Measurements from ENCODE around the gene PTPRU. TPM values are rescaled to one million over a fixed set of nuclear protein-coding genes. Genes with fewer than 3 reads are reported as not detected.

Gene PTPRU
- total RNA-seq, 1 donor from 2014 or later = 19.0 TPM

- Mint-ChIP-seq H3K9me3 (ENCODE audit: unreplicated experiment) (no peaks in the 10 kb centered on the region), H3K36me3 (ENCODE audit: low read depth, unreplicated experiment) (peaks cover 10% of the 10 kb centered on the region), H3K4me1 (ENCODE audit: unreplicated experiment) (no peaks in the 10 kb centered on the region), H3K27ac (ENCODE audit: unreplicated experiment) (no peak overlapping the region), H3K4me3 (ENCODE audit: unreplicated experiment) (no peak overlapping the region), H3K27me3 (ENCODE audit: unreplicated experiment) (peaks cover 10% of the 10 kb centered on the region)
- TF ChIP-seq, protein P1, sequence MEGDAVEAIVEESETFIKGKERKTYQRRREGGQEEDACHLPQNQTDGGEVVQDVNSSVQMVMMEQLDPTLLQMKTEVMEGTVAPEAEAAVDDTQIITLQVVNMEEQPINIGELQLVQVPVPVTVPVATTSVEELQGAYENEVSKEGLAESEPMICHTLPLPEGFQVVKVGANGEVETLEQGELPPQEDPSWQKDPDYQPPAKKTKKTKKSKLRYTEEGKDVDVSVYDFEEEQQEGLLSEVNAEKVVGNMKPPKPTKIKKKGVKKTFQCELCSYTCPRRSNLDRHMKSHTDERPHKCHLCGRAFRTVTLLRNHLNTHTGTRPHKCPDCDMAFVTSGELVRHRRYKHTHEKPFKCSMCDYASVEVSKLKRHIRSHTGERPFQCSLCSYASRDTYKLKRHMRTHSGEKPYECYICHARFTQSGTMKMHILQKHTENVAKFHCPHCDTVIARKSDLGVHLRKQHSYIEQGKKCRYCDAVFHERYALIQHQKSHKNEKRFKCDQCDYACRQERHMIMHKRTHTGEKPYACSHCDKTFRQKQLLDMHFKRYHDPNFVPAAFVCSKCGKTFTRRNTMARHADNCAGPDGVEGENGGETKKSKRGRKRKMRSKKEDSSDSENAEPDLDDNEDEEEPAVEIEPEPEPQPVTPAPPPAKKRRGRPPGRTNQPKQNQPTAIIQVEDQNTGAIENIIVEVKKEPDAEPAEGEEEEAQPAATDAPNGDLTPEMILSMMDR (IDR thresholded peaks at IDR 0.05; ENCODE audit: unreplicated experiment) = no peak
- no peak for DNase-seq (ENCODE audit: low spot score)
Observed at GRCh38 chr1:29326123-29326522, 89.8 kb downstream of the PTPRU start.

- H3K27ac Mint-ChIP-seq (ENCODE audit: unreplicated experiment) = no peak overlapping the region
- H3K4me1 Mint-ChIP-seq (ENCODE audit: unreplicated experiment) = no peaks in the 10 kb centered on the region
- peaks cover 14% of the 10 kb centered on the region for H3K27me3 Mint-ChIP-seq (ENCODE audit: unreplicated experiment)
- DNase-seq (ENCODE audit: low spot score) = no peak
- no peak overlapping the region for H3K4me3 Mint-ChIP-seq (ENCODE audit: unreplicated experiment)
- TF ChIP-seq, protein P1 (IDR thresholded peaks at IDR 0.05; ENCODE audit: unreplicated experiment) = no peak
- H3K9me3 Mint-ChIP-seq (ENCODE audit: unreplicated experiment) = no peaks in the 10 kb centered on the region
- H3K36me3 Mint-ChIP-seq (ENCODE audit: low read depth, unreplicated experiment) = peaks cover 10% of the 10 kb centered on the region
Observed at GRCh38 chr1:29327223-29327935, 91.1 kb downstream of the PTPRU start.

- Mint-ChIP-seq H3K27ac (ENCODE audit: unreplicated experiment) (no peak overlapping the region), H3K4me1 (ENCODE audit: unreplicated experiment) (no peaks in the 10 kb centered on the region), H3K36me3 (ENCODE audit: low read depth, unreplicated experiment) (peaks cover 6% of the 10 kb centered on the region), H3K27me3 (ENCODE audit: unreplicated experiment) (peaks cover 14% of the 10 kb centered on the region), H3K9me3 (ENCODE audit: unreplicated experiment) (no peaks in the 10 kb centered on the region), H3K4me3 (ENCODE audit: unreplicated experiment) (no peak overlapping the region)
- DNase-seq (ENCODE audit: low spot score) = no peak
- TF ChIP-seq, protein P1 (IDR thresholded peaks at IDR 0.05; ENCODE audit: unreplicated experiment) = no peak
Observed at GRCh38 chr1:29329022-29329775, 92.9 kb downstream of the PTPRU start.

- Mint-ChIP-seq H3K4me1 (ENCODE audit: unreplicated experiment) (no peaks in the 10 kb centered on the region), H3K36me3 (ENCODE audit: low read depth, unreplicated experiment) (peaks cover 6% of the 10 kb centered on the region), H3K27me3 (ENCODE audit: unreplicated experiment) (peaks cover 9% of the 10 kb centered on the region), H3K9me3 (ENCODE audit: unreplicated experiment) (no peaks in the 10 kb centered on the region), H3K27ac (ENCODE audit: unreplicated experiment) (no peak overlapping the region), H3K4me3 (ENCODE audit: unreplicated experiment) (no peak overlapping the region)
- DNase-seq (ENCODE audit: low spot score) = no peak
- TF ChIP-seq, protein P1 (IDR thresholded peaks at IDR 0.05; ENCODE audit: unreplicated experiment) = no peak
Observed at GRCh38 chr1:29330089-29330488, 93.8 kb downstream of the PTPRU start.

- peaks cover 6% of the 10 kb centered on the region for H3K36me3 Mint-ChIP-seq (ENCODE audit: low read depth, unreplicated experiment)
- H3K4me3 Mint-ChIP-seq (ENCODE audit: unreplicated experiment) = no peak overlapping the region
- DNase-seq (ENCODE audit: low spot score) = no peak
- H3K27me3 Mint-ChIP-seq (ENCODE audit: unreplicated experiment) = peaks cover 9% of the 10 kb centered on the region
- TF ChIP-seq, protein P1 (IDR thresholded peaks at IDR 0.05; ENCODE audit: unreplicated experiment) = no peak
- no peak overlapping the region for H3K27ac Mint-ChIP-seq (ENCODE audit: unreplicated experiment)
- no peaks in the 10 kb centered on the region for H3K9me3 Mint-ChIP-seq (ENCODE audit: unreplicated experiment)
- no peaks in the 10 kb centered on the region for H3K4me1 Mint-ChIP-seq (ENCODE audit: unreplicated experiment)
Observed at GRCh38 chr1:29330856-29331255, 94.5 kb downstream of the PTPRU start.

Data from endothelial cell (in vitro differentiated cells).